Esophagus muscularis mucosa (tissue), 4 donors: Measurements from ENCODE around the gene PTGIS. TPM values are rescaled to one million over a fixed set of nuclear protein-coding genes. Genes with fewer than 3 reads are reported as not detected.

Experiments
- DNase-seq: peaks from one replicate; pipeline ENCODE4 v3.0.0-alpha.2; 2017; ENCODE audit errors: extremely low spot score
- H3K27ac ChIP-seq, 4 donors: fragments of 200-600 bp; sonication (generic); replicated peaks in 1 of 4; 1 replicate in 3 of 4; 2 replicates in 1 of 4; pipeline ENCODE4 v1.5.1; 2016 to 2019; ENCODE audit warnings: mild to moderate bottlenecking in 1 of 4
- H3K27me3 ChIP-seq, 4 donors: fragments of 200-600 bp; sonication (generic); one replicate each; pipeline versions ENCODE4 v1.5.1 to v1.6.0; 2016 to 2019
- H3K36me3 ChIP-seq, 4 donors: fragments of 200-600 bp; sonication (generic); one replicate each; pipeline ENCODE4 v1.5.1; 2016 to 2019
- H3K4me1 ChIP-seq, 4 donors: fragments of 200-600 bp; sonication (generic); one replicate each; pipeline ENCODE4 v1.5.1; 2016 to 2019
- H3K4me3 ChIP-seq, 4 donors: fragments of 200-600 bp; sonication (generic); 1 replicate in 2 of 4; 2 replicates in 2 of 4; pipeline ENCODE4 v1.5.1; 2016 to 2019; ENCODE audit warnings: mild to moderate bottlenecking in 4 of 4, moderate library complexity in 1 of 4
- H3K9me3 ChIP-seq, 4 donors: fragments of 200-600 bp; sonication (generic); 1 replicate in 3 of 4; 2 replicates in 1 of 4; pipeline ENCODE4 v1.5.1; 2016 to 2019
- EP300 ChIP-seq: sonication (generic); formaldehyde crosslinking; IDR thresholded peaks from one replicate; pipeline ENCODE4 v1.6.1; 2017; ENCODE audit warnings: antibody characterized with exemption
- POLR2A ChIP-seq: fragments of 450-650 bp; IDR thresholded peaks from one replicate; pipeline ENCODE4 v1.6.1; 2017; ENCODE audit warnings: antibody characterized with exemption, moderate library complexity, mild to moderate bottlenecking, low read depth
- POLR2AphosphoS5 ChIP-seq, 2 donors: sonication (generic); formaldehyde crosslinking; IDR thresholded peaks; one replicate each; pipeline ENCODE4 v1.6.1; 2017; ENCODE audit warnings: antibody characterized with exemption in 2 of 2
- WGBS: methylation state at CpG from one replicate; pipeline ENCODE4 v1.1.5; 2018; 5-methylcytosine and 5-hydroxymethylcytosine counted together
- intact Hi-C: fragments of 100-400 bp; cut with DNase I; formaldehyde crosslinking; loops from one replicate; pipeline ENCODE4 v1.15.1; 2023
- total RNA-seq, 4 donors: library from RNA; depleted of rRNA; stranded (reverse); fragments of >200 nt; gene quantifications; one replicate each; pipeline versions ENCODE4 v1.1.0 to v1.2.1, GENCODE V29; 2016
- TF ChIP-seq, protein P1 (sequence below), 3 experiments: fragments of 200-600 bp in 2 of 3; fragments of 450-650 bp in 1 of 3; sonication (generic) in 2 of 3; IDR thresholded peaks; one replicate each; pipeline ENCODE4 v1.5.1; 2017 to 2019; ENCODE audit warnings: antibody characterized with exemption in 3 of 3, mild to moderate bottlenecking in 2 of 3, moderate library complexity in 1 of 3

Gene PTGIS
- total RNA-seq, 4 donors from 2014 or later: 107 to 217 (median 130) TPM

DNA sequence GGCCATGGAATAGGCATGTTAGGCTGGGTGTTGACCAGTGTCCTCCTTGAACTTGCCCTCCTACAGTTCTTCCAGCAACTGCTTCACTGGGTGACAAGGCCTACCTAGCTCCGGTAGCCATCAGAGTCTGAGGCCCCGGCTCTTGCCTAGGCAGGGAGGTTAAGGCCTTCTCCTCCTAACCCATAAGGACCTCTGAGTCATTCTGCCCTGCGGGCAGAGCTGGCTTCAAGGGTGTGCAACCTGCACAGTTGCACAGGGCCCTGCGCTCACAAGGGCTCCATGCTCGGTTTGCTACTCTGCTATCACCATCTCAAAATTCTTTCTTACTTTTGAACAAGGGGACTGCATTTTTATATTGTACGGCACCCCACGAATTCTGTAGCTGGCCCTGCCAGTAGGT lies 103.4 kb downstream of the PTGIS start:
- no peak for DNase-seq
- H3K36me3 ChIP-seq: peaks cover 0 to 9% (median 3%) of the 10 kb centered on the region in 4 donors
- TF ChIP-seq POLR2A (no peak), EP300 (no peak), POLR2AphosphoS5 (IDR thresholded peaks at IDR 0.05) (no peak)
- TF ChIP-seq, protein P1, sequence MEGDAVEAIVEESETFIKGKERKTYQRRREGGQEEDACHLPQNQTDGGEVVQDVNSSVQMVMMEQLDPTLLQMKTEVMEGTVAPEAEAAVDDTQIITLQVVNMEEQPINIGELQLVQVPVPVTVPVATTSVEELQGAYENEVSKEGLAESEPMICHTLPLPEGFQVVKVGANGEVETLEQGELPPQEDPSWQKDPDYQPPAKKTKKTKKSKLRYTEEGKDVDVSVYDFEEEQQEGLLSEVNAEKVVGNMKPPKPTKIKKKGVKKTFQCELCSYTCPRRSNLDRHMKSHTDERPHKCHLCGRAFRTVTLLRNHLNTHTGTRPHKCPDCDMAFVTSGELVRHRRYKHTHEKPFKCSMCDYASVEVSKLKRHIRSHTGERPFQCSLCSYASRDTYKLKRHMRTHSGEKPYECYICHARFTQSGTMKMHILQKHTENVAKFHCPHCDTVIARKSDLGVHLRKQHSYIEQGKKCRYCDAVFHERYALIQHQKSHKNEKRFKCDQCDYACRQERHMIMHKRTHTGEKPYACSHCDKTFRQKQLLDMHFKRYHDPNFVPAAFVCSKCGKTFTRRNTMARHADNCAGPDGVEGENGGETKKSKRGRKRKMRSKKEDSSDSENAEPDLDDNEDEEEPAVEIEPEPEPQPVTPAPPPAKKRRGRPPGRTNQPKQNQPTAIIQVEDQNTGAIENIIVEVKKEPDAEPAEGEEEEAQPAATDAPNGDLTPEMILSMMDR (IDR thresholded peaks at IDR 0.05): no peak
- no peaks in the 10 kb centered on the region for H3K27me3 ChIP-seq
- H3K9me3 ChIP-seq: no peaks in the 10 kb centered on the region
- H3K4me3 ChIP-seq: no peak overlapping the region
- peaks cover 0 to 75% (median 69%) of the 10 kb centered on the region in 4 donors for H3K4me1 ChIP-seq
- peak overlapping the region in 1 of 4 donors; percentile 16 for H3K27ac ChIP-seq
- 98% methylated on average over 5 of the region's 7 CpGs for WGBS
- intact Hi-C loops: no loop called here

DNA sequence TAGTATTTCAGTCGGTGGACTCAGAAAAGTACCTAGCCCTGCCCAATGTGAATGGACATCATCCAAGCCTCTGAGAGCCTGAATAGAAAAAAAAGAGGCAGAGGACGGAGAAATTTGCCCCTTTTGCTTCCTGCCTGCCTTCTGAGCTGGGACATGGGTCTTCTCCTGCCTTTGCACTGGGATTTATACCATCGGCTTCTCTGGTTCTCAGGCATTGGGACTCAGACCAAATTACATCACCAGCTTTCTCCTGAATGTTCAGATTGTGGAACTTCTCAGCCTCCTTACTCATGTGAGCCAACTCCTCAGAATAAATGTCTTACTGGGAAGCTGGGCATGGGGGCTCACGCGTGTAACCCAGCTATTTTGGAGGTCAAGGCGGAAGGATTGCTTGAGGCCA lies 105.3 kb downstream of the PTGIS start:
- TF ChIP-seq, protein P1 (IDR thresholded peaks at IDR 0.05): no peak
- TF ChIP-seq POLR2AphosphoS5 (IDR thresholded peaks at IDR 0.05): no peak
- no peak for TF ChIP-seq EP300
- no peak for TF ChIP-seq POLR2A
- intact Hi-C loops: no loop called here
- Histone ChIP-seq H3K27ac (peak overlapping the region; percentile 13 to 46 (median 43)), H3K9me3 (no peaks in the 10 kb centered on the region), H3K27me3 (no peaks in the 10 kb centered on the region), H3K36me3 (peaks cover 0 to 4% (median 1%) of the 10 kb centered on the region in 4 donors), H3K4me3 (no peak overlapping the region), H3K4me1 (peaks cover 0 to 68% (median 55%) of the 10 kb centered on the region in 4 donors)
- no peak for DNase-seq
- WGBS: 58% methylated on average over 6 of the region's 6 CpGs

DNA sequence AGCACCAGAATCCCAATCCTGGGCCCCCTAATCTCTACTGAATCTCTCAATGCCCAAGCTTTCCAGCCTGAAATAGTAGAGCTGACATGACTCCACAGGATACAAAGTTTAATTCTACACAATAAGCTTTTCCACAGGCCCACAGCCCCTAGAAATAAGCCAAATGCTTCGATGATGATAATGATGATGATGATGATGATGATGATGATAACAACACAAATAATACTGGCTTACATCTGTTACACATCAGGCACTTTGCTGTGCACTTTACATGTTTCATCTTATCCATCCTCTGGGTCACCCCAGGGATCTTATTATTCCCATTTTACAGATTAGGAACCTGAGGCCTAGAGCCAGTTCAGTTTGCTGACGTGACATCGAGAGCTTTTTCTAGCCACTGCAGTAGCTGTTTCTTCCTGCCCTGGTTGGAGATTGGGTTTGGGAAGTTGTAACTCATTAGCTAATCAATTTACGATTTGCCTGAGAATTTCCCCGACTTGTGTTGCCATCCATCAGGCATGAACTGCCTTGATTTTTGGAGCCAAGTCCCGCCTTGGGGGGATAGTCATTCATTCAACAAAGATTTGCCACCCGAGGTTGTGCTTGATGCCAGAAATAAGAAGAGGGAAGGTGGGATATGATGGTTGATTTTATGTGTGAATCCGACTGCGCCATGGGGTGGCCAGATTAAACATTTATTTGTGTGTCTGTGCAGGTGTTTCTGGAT lies 105.9 kb downstream of the PTGIS start:
- Histone ChIP-seq H3K4me1 (peaks cover 0 to 63% (median 51%) of the 10 kb centered on the region in 4 donors), H3K4me3 (no peak overlapping the region), H3K27me3 (no peaks in the 10 kb centered on the region), H3K27ac (peak overlapping the region; percentile 13 to 46 (median 43)), H3K9me3 (no peaks in the 10 kb centered on the region), H3K36me3 (no peaks in the 10 kb centered on the region)
- 87% methylated on average over 9 of the region's 9 CpGs for WGBS
- intact Hi-C loops: no loop called here
- DNase-seq: no peak
- TF ChIP-seq EP300 (no peak), POLR2AphosphoS5 (IDR thresholded peaks at IDR 0.05) (no peak), POLR2A (no peak)
- TF ChIP-seq, protein P1 (IDR thresholded peaks at IDR 0.05): no peak

DNA sequence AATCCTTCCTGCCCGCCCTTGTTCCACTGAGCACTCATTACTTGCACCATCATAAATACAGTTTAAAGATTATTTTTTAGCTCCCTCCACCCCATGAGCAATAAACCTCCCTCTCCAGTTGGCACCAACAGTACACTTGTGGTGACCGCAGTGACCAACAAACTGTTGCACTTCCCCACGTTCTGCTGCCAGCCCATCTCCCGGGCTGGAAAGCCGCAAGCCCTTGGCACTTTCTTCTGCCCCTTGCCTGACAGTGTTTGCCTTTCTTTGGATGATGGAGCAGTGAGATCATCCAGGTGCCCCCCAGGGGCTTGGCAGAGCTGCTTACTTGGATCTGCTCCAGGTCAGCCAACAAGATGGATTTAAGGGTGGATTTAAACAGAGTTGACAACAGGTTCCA lies 107.0 kb downstream of the PTGIS start:
- peaks cover 0 to 53% (median 41%) of the 10 kb centered on the region in 4 donors for H3K4me1 ChIP-seq
- H3K36me3 ChIP-seq: peaks cover 0 to 4% (median 0%) of the 10 kb centered on the region in 4 donors
- intact Hi-C loops: no loop called here
- no peaks in the 10 kb centered on the region for H3K27me3 ChIP-seq
- no peak overlapping the region for H3K4me3 ChIP-seq
- no peak for DNase-seq
- WGBS: 73% methylated on average over 5 of the region's 5 CpGs
- TF ChIP-seq EP300 (no peak), POLR2AphosphoS5 (IDR thresholded peaks at IDR 0.05) (no peak), POLR2A (no peak)
- TF ChIP-seq, protein P1 (IDR thresholded peaks at IDR 0.05): no peak
- peak overlapping the region; percentile 6 to 46 (median 26) for H3K27ac ChIP-seq
- no peaks in the 10 kb centered on the region for H3K9me3 ChIP-seq
